Ovary (tissue), 3 donors: ENCODE measurements around the gene NFIA.

Source experiments
- CTCF ChIP-seq, 3 donors: fragments of 450-650 bp in 2 of 3; fragments of 200-600 bp in 1 of 3; IDR thresholded peaks; one replicate each; pipeline versions ENCODE4 v1.5.1 to v1.8.0; 2016 to 2022; ENCODE audit warnings: antibody characterized with exemption in 3 of 3, mild to moderate bottlenecking in 1 of 3
- POLR2A ChIP-seq: fragments of 450-650 bp; IDR thresholded peaks from one replicate; pipeline ENCODE4 v1.6.1; 2017; ENCODE audit warnings: antibody characterized with exemption, mild to moderate bottlenecking, moderate library complexity
- donor health status: DM: no; HTN: no; CAD: no.

GRCh38 chr1:61114178-61114870, 32.0 kb downstream of the NFIA start:
- no peak for TF ChIP-seq CTCF (IDR thresholded peaks at IDR 0.05)
- no peak for TF ChIP-seq POLR2A
